ENCODE measurements around the gene KLF6. TPM values are rescaled to one million over a fixed set of nuclear protein-coding genes. Genes with fewer than 3 reads are reported as not detected.
"Not testable (repeated sequence)": the region's sequence is repeated elsewhere in the genome, so short reads cannot be mapped to it uniquely, and the experiment has no call there.

Gene KLF6
- polyA plus RNA-seq, 10 donors = 77.7 to 130 (median 99.0) TPM

DNA sequence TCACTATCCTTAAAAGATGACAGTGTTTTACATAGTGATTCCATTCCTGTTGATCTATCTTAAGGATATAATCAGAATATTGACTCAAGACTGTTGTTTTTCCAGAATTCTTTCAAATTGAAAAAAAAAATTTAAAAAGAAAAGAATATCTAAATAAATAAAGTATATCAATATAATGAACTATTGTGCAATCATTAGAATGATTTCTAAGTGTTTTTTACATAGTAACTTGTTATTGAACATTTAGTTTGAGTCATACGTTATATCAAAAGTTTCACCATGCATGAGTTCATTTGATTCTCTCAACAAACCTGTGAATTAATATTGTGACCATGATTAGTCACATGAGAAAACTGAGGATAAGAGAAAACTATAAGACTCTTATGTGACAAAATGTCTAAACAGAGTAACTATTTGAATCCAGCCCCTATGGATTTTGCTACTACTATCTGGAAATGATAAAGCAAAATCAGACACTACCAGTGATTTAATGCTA, 46.1 kb downstream of the KLF6 start:
- DNase-seq = no peak

DNA sequence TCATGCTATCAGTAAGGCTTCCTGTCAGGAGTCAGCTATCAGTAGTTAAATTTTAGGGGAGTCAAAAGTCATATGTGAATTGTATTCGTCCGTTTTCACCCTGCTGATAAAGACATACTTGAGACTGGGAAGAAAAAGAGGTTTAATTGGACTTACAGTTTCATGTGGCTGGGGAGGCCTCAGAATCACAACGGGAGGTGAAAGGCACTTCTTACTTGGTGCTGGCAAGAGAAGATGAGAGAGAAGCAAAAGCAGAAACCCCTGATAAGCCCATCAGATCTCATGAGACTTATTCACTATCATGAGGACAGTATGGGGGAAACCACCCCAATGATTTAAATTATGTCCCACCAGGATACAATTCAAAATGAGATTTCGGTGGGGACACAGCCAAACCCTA, 47.1 kb downstream of the KLF6 start:
- DNase-seq = no peak

DNA sequence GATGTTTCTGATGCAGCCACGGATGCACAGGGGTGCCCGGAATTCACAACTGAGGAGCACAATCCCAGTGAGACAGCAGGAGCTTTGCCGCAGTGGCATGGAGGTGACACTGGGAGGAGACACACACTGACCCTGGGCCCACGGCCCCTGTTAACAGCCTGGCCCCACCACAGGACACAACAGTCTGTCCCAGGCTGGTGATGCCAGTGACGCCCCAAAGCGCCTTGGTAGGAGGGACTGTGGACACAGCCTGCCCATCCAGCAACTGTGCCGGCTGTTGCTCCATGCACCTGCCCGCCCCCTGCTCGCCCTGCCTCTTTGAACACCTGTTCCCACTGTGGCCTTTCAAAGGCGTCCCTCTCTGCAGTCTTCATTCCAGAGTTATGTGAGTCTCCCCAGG, 49.8 kb downstream of the KLF6 start:
- no peak for DNase-seq

DNA sequence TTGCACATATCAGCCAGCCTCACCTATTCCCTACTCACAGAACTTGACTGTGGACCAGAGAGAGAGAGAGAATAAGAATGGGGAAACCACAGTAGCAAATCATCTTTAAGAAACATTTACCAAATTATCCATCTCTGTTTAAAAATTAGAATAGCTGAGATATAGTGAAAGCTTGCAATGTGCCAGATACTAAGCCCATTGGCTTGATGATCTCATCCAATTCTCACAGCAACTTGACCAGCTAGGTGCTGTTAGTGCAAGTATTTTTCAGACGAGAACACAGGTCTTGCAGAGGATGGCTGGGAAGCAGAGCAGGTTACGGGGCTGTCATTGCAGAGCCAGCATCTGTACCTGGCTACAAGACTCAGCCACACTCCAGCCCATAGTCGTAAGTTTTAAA, 50.9 kb downstream of the KLF6 start:
- DNase-seq = no peak

DNA sequence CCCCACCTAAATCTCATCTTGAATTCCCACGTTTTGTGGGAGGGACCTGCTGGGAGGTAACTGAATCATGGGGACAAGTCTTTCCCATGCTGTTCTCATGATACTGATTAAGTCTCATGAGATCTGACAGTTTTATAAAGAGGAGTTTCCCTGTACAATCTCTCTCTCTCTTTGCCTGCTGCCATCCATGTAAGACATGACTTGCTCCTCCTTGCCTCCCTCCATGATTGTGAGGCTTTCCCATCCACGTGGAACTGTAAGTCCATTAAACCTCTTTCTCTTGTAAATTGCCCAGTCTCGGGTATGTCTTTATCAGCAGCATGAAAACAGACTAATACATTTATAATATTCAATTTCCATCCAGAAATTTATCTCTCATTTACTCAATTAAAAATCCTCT, 52.8 kb downstream of the KLF6 start:
- DNase-seq = not testable (repeated sequence)

DNA sequence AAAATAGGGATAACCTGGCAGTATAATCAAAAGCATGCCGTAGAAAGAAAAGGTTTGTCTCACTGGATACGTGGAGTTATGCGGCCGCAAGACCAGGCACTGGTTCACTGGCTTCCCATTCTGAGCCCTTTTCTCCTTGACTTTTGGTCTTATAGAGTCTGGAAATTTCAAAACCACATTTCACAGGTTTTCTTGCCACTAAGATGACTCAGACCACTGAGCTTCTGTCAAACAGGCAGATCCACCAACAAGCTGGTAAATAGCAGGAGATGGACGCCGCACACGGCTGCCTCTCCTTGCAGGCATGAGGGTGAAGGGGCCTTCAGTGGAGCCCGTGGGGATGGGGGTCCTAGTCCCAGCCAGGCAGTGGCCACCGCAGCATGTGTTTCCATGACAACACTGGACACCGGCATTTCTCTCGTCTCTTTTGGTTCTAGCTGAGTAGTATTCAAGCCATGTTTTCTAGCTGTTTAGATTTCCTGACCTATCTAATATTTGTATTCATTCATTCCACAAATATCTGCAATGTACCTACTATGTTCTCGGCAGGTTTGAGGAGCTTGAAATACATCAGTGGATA, 55.5 kb downstream of the KLF6 start:
- no peak for DNase-seq

DNA sequence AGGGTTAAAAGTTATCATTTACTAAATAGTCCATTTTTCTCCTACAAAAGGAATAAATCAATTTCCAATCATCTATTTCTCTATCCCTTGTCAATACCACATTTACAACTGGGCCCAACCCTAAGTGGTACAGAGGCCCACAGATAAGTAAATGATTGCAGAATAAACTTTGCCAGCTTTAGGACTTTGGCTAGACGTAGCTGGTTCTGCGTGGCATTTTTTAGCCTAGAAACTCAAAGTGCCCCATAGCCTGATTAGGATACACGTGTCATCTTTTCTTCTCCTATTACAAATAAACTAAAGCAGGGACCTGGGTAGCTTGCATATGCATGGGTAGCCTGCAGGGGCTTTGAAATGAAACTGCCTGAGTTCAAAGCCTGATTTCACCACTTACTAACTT, 56.4 kb downstream of the KLF6 start:
- DNase-seq = no peak

DNA sequence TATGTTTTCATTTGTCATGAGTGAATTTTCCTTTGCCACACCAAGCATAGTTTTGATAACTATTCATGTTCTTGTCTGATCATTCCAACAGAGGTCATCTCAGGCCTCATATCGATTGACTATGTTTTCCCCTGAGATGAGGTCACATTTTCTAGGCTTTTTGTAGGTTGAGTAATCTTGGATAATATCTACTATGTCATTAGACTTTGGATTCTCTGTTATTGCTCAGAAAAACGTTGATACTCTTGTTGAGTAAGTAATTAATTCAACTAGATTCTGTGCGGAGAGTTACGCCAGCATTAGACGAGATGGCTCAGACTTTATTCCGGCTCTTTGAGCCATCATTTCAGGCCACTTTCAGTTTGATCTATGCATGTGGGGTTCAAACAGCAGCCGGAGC, 57.7 kb downstream of the KLF6 start:
- DNase-seq = no peak
